Measurements from ENCODE around the gene IRF5.

DNA sequence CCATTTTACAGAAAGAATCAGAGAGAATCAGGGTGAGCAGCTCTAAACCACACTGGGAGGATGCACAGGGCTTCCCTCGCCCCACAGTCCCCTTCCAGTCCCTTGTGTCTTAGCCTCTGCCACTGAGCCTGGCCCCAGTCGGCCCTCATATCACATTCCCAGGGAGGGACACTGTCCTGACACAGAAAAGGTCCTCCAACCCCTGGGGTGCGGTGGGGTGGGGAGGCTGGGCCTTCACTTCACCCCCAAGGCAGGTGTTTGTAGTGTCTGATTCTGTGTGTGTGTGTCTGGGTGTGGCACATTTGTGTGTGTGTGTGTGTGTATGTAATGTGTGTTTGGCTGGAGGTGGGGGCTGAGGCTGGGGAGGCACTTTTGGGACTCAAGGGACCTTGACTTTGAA is 25.4 kb upstream of the IRF5 start:
- TF ChIP-seq POLR2A (IDR thresholded peaks at IDR 0.05; ENCODE audit: low read depth) (no peak), EP300 (IDR thresholded peaks at IDR 0.05) (no peak), POLR2AphosphoS5 (IDR thresholded peaks at IDR 0.05) (no peak)
- TF ChIP-seq, protein P1, sequence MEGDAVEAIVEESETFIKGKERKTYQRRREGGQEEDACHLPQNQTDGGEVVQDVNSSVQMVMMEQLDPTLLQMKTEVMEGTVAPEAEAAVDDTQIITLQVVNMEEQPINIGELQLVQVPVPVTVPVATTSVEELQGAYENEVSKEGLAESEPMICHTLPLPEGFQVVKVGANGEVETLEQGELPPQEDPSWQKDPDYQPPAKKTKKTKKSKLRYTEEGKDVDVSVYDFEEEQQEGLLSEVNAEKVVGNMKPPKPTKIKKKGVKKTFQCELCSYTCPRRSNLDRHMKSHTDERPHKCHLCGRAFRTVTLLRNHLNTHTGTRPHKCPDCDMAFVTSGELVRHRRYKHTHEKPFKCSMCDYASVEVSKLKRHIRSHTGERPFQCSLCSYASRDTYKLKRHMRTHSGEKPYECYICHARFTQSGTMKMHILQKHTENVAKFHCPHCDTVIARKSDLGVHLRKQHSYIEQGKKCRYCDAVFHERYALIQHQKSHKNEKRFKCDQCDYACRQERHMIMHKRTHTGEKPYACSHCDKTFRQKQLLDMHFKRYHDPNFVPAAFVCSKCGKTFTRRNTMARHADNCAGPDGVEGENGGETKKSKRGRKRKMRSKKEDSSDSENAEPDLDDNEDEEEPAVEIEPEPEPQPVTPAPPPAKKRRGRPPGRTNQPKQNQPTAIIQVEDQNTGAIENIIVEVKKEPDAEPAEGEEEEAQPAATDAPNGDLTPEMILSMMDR (IDR thresholded peaks at IDR 0.05): no peak
